Upper lobe of left lung (tissue), 4 donors: ENCODE measurements around the gene AOAH.

ENCODE experiments used
- POLR2A ChIP-seq, 4 donors: fragments of 450-650 bp; IDR thresholded peaks; one replicate each; pipeline ENCODE4 v1.5.1; 2016 to 2017; ENCODE audit warnings: antibody characterized with exemption in 4 of 4, mild to moderate bottlenecking in 2 of 4
- TF ChIP-seq, protein P1 (sequence below), 6 experiments: fragments of 450-650 bp in 4 of 6; fragments of 200-600 bp in 2 of 6; sonication (generic) in 2 of 6; IDR thresholded peaks; one replicate each; pipeline ENCODE4 v1.5.1; 2016 to 2019; ENCODE audit warnings: antibody characterized with exemption in 6 of 6

DNA sequence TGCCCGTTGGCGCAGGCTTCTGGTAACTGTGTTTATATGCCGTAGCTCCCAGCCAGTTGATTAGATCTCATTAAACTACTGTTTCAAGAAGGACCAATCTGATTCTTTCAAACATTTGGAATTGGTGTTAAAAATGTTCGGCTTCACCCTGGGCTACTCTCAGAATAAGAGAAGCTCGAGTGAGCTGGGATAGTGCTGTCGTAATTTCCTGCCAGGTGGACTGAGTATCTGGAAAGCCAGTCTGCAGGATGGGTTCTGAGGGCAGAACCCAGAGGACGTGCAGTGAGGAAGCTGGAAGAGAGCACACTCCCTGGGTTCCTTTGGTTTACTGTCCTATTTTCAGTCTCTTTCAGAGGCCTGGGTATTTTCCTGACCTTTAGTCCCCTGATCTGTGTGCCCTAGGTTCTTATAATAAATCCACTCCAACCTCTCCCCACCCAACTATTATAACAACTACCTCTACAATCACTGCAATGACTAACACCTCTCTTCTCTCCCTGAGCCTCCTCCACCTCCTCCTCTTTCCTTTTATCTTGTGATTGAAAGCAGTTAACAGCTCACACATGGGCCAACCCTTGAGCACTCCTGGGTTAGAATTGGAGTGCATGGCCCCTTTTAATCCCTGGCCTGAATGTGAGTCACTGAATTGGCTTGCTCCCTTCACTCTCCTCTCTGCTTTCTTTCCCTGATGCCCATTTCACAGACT is 63.0 kb downstream of the AOAH start:
- no peak for TF ChIP-seq POLR2A (IDR thresholded peaks at IDR 0.05)
- TF ChIP-seq, protein P1, sequence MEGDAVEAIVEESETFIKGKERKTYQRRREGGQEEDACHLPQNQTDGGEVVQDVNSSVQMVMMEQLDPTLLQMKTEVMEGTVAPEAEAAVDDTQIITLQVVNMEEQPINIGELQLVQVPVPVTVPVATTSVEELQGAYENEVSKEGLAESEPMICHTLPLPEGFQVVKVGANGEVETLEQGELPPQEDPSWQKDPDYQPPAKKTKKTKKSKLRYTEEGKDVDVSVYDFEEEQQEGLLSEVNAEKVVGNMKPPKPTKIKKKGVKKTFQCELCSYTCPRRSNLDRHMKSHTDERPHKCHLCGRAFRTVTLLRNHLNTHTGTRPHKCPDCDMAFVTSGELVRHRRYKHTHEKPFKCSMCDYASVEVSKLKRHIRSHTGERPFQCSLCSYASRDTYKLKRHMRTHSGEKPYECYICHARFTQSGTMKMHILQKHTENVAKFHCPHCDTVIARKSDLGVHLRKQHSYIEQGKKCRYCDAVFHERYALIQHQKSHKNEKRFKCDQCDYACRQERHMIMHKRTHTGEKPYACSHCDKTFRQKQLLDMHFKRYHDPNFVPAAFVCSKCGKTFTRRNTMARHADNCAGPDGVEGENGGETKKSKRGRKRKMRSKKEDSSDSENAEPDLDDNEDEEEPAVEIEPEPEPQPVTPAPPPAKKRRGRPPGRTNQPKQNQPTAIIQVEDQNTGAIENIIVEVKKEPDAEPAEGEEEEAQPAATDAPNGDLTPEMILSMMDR (IDR thresholded peaks at IDR 0.05) = no peak
